Activated CD4-positive, alpha-beta memory T cell treated with anti-CD3 and anti-CD28 coated beads, Interleukin-2, amount 10 ng/mL, durations not matched to agents 7 days and 5 days (primary cell): ENCODE data around the gene ATP6V1C2. TPM values are rescaled to one million over a fixed set of nuclear protein-coding genes. Genes with fewer than 3 reads are reported as not detected.

Source experiments
- CTCF ChIA-PET: fragments of 350-600 bp; sonication (Branson Sonifier 250); formaldehyde crosslinking; loops from one replicate; lab custom pipeline; 2021; ENCODE audit warnings: antibody characterized with exemption, inconsistent platforms; lab: Charles Lee
- POLR2A ChIA-PET: fragments of 350-600 bp; sonication (Branson Sonifier 250); formaldehyde crosslinking; loops from one replicate; lab custom pipeline; 2021; ENCODE audit warnings: antibody characterized with exemption; lab: Charles Lee
- DNase-seq: peaks from one replicate; pipeline ENCODE4 v3.0.0-alpha.2; 2020
- H3K27ac Mint-ChIP-seq: one replicate; pipeline ENCODE4 v1.8.0; 2021; ENCODE audit warnings: mild to moderate bottlenecking, mixed read lengths
- H3K27me3 Mint-ChIP-seq: one replicate; pipeline ENCODE4 v1.8.0; 2021; ENCODE audit warnings: mixed read lengths
- H3K36me3 Mint-ChIP-seq: one replicate; pipeline ENCODE4 v1.8.0; 2021; ENCODE audit warnings: low read depth, mixed read lengths
- H3K4me1 Mint-ChIP-seq: one replicate; pipeline ENCODE4 v1.8.0; 2021; ENCODE audit warnings: mixed read lengths
- H3K4me3 Mint-ChIP-seq: one replicate; pipeline ENCODE4 v1.8.0; 2021; ENCODE audit warnings: mild to moderate bottlenecking, mixed read lengths
- H3K9me3 Mint-ChIP-seq: one replicate; pipeline ENCODE4 v1.8.0; 2021; ENCODE audit warnings: mixed read lengths
- total RNA-seq, 2 experiments: library from RNA; stranded (reverse); gene quantifications; one replicate each; pipeline ENCODE4 v1.2.3, GENCODE V29; 2021

The ATP6V1C2 gene
- total RNA-seq, 2 experiments from 2014 or later: not detected

DNA sequence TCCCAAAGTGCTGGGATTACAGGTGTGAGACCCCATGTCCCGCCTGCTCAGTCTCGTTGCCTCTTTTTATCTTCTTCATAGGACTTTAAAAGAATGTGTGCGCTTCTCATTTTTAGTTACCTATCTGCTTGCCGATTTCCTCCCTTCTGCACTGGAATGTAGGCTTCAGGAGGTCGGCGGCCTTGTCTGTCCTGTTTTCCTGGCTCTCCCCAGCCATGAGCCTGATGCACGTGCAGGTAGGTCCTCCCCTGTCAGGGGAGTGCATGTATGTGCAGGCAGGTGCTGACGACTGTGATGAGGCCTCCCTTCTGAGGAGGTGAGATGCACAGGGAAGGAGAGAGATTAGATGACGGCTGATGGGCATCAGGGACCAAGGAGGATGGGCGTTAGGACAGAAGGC lies 13.6 kb upstream of the ATP6V1C2 start:
- H3K27ac Mint-ChIP-seq: no peak overlapping the region
- CTCF ChIA-PET: no interaction called here
- peaks cover 8% of the 10 kb centered on the region for H3K4me1 Mint-ChIP-seq
- H3K36me3 Mint-ChIP-seq: no peaks in the 10 kb centered on the region
- H3K4me3 Mint-ChIP-seq: no peak overlapping the region
- DNase-seq: no peak
- peaks cover 35% of the 10 kb centered on the region for H3K27me3 Mint-ChIP-seq
- POLR2A ChIA-PET: no interaction called here
- no peaks in the 10 kb centered on the region for H3K9me3 Mint-ChIP-seq

DNA sequence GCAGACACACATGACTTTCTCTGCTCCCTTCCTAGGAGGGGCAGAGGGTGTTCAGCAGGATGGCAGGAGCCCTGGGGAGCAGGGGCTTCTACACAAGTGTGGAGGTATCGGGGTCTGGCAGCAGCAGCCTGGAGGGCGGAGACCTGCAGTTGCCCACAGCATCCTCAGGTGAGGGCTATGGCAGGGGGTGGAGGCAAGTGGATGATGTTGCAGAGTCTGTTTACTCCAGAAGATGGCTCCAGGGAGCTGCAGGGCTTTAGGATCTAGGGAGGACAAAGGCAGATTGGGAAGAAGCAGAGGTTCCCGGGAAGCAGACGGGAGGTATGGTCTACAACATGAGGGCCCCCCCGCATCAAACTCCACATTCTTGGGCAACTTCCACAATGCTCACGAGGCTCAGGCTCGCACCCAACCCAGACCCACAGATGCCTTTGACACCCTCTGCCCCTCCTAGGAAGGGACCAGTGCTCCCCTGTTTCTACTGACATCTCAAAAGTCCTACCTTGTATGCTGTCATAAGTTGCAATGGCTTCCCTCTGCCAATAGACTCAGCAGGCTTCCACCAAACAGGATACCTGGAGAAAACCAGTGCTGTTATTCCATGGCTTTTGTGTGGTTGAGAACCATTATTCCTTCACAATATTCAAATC lies 12.0 kb upstream of the ATP6V1C2 start:
- no peak for DNase-seq
- H3K9me3 Mint-ChIP-seq: no peaks in the 10 kb centered on the region
- ChIA-PET CTCF (no interaction called here), POLR2A (no interaction called here)
- no peak overlapping the region for H3K4me3 Mint-ChIP-seq
- no peaks in the 10 kb centered on the region for H3K36me3 Mint-ChIP-seq
- H3K27ac Mint-ChIP-seq: no peak overlapping the region
- peaks cover 39% of the 10 kb centered on the region for H3K27me3 Mint-ChIP-seq
- H3K4me1 Mint-ChIP-seq: peaks cover 8% of the 10 kb centered on the region

DNA sequence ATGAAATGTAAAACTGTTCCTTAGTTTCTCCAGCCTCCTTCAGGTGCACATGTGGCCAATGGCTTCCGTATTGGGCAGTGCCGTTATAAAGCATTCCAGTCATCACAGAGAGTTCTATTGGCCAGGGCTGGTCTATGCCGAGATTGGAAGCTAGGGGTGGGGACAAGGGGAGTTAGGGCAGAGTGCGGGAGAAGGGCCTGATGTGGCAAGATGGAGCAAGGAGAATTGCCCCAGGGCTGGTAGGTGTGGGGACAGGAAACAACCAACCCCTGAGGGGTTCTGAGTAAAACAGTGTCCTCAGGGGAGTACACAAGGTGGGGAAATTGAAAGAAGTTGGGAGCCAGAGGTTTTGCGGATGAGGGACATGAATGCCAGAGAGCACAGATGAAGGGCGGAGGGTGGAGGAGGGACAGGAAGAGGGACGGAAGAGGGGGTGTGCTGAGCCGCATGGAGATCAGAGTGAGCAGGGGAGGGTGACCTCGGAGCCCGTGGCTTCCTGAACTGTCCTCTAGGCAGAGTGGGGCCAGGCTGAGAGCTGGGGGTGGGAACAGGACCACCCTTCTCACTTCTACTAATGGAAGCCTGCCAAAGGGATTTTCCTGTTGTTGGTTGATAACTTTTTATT lies 9.1 kb upstream of the ATP6V1C2 start:
- no peak overlapping the region for H3K4me3 Mint-ChIP-seq
- H3K4me1 Mint-ChIP-seq: peaks cover 8% of the 10 kb centered on the region
- CTCF ChIA-PET: no interaction called here
- H3K9me3 Mint-ChIP-seq: no peaks in the 10 kb centered on the region
- no peak overlapping the region for H3K27ac Mint-ChIP-seq
- H3K36me3 Mint-ChIP-seq: no peaks in the 10 kb centered on the region
- POLR2A ChIA-PET: no interaction called here
- peaks cover 31% of the 10 kb centered on the region for H3K27me3 Mint-ChIP-seq
- no peak for DNase-seq

DNA sequence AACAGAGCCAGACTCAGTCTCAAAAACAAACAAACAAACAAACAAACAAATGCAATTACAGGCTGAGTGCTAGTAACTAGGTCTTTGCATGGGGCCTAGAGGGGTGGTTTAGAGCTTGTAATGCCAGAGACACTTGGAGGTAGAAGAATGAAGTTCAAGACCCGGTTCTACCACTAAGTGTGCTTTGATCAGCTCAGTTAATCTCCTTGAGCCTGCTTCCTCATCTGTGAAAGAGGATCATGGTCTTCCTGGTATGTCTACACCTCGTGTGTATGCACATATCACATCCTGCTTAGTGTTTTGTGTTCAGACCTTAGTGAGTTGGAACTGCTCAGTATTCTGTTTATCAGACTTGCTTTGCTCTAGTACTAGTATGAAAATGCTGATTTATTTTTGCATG lies 4.8 kb upstream of the ATP6V1C2 start:
- ChIA-PET CTCF (no interaction called here), POLR2A (no interaction called here)
- Mint-ChIP-seq H3K4me1 (peaks cover 5% of the 10 kb centered on the region), H3K9me3 (no peaks in the 10 kb centered on the region), H3K27ac (no peak overlapping the region), H3K4me3 (no peak overlapping the region), H3K36me3 (no peaks in the 10 kb centered on the region), H3K27me3 (peaks cover 39% of the 10 kb centered on the region)
- no peak for DNase-seq

DNA sequence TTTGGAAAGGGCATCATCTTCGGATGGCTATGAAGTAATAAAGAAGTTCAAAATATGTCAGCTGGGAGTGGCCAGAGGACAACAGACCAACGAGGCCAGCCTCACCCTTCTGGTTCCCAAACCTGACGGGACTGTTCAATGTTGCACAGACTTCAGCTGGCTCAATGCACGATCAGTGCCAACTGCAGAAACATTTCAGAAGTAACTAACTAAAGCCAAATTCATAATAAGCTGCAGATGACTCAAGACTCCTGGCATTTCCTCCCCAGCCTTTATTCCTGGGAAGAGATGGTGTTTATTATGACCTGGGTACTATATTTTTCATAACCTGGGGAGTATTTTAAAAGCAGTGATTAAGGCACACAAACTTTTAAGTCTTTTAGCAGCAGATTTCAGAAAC lies 3.8 kb upstream of the ATP6V1C2 start:
- H3K27me3 Mint-ChIP-seq: peaks cover 50% of the 10 kb centered on the region
- CTCF ChIA-PET: no interaction called here

DNA sequence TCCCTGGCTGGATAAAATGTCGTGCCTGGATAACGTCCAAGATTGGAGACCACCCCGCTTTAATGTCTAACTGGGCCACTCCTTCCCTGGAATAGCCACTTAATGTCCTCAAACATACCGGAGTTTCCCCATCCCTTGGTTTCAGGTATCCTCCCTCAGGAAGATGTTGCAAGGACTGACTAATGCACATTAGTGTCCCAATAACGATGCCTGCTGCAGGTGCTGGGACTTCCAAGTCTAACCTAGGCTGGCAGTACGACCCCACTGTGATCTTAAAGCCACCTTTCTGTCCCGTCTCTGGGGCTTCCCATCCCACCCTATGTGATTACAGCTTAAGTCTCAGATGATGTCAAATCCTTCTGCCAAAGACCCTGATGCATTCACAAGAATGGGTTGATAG lies 1.1 kb upstream of the ATP6V1C2 start:
- Mint-ChIP-seq H3K27me3 (peaks cover 58% of the 10 kb centered on the region), H3K36me3 (no peaks in the 10 kb centered on the region), H3K4me1 (peaks cover 8% of the 10 kb centered on the region), H3K9me3 (no peaks in the 10 kb centered on the region), H3K4me3 (no peak overlapping the region), H3K27ac (no peak overlapping the region)
- POLR2A ChIA-PET: no interaction called here
- CTCF ChIA-PET: no interaction called here
- no peak for DNase-seq

More for the DNA sequence above, 3.8 kb upstream of the ATP6V1C2 start:
- Mint-ChIP-seq H3K4me3 (no peak overlapping the region), H3K9me3 (no peaks in the 10 kb centered on the region), H3K36me3 (no peaks in the 10 kb centered on the region), H3K4me1 (peaks cover 7% of the 10 kb centered on the region), H3K27ac (no peak overlapping the region)
- no peak for DNase-seq
- POLR2A ChIA-PET: no interaction called here

DNA sequence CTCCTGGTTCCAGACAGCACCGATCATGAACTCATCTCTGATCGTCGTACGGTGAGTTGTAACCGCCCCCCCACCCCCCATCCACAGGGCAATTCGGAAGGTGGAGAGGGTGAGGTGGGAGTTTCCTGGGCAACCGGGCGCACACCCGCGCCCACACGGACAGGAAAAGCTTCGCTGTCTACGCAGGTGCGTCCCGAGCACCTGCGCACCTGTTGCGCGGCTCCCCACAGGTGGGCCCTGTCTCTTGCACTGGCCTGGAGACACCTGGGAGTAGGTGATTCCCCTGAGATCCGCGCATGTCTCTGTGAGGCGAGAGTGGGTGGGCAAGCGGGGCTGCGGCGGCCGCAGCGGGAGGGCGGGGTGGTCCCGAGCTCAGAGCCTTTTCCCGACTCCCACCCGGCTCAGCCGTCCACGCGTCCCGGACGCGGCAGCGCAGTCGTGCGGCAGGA lies 459 bp upstream of the ATP6V1C2 start:
- Mint-ChIP-seq H3K9me3 (no peaks in the 10 kb centered on the region), H3K4me3 (no peak overlapping the region), H3K4me1 (peaks cover 8% of the 10 kb centered on the region), H3K36me3 (no peaks in the 10 kb centered on the region), H3K27ac (no peak overlapping the region), H3K27me3 (peaks cover 58% of the 10 kb centered on the region)
- CTCF ChIA-PET: no interaction called here
- POLR2A ChIA-PET: no interaction called here
- no peak for DNase-seq

DNA sequence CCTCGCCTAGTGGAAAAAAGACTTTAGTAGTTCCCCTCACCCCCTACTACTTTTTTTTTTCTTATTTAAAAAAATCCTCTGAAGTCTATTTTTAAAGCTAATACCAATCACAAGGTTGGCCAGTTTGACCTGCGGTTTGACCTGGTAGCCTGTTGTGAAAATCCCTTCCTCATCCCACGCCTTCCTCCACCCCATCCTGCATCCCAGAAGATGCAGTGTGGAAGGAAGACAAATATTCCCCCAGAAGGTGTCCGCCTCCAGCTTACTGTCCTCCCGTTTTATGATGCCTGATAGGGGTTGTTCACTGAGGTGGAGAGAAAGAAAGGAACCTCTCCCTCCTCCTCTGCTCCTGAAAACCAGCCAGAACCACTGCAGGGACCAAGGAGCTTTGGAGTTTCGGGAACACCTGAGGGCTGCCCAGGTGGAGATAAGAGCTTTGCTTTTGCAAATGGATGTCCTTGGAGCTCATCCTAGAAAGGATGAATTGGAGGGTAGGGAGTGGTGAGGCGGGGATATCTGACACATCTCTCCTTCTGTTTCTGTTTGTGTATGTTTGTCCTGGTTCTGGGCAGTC lies 909 bp downstream of the ATP6V1C2 start:
- CTCF ChIA-PET: no interaction called here
- no peak for DNase-seq
- no peaks in the 10 kb centered on the region for H3K9me3 Mint-ChIP-seq
- no peak overlapping the region for H3K27ac Mint-ChIP-seq
- no peak overlapping the region for H3K4me3 Mint-ChIP-seq
- H3K27me3 Mint-ChIP-seq: peaks cover 53% of the 10 kb centered on the region
- POLR2A ChIA-PET: no interaction called here
- H3K36me3 Mint-ChIP-seq: no peaks in the 10 kb centered on the region
- H3K4me1 Mint-ChIP-seq: peaks cover 8% of the 10 kb centered on the region

DNA sequence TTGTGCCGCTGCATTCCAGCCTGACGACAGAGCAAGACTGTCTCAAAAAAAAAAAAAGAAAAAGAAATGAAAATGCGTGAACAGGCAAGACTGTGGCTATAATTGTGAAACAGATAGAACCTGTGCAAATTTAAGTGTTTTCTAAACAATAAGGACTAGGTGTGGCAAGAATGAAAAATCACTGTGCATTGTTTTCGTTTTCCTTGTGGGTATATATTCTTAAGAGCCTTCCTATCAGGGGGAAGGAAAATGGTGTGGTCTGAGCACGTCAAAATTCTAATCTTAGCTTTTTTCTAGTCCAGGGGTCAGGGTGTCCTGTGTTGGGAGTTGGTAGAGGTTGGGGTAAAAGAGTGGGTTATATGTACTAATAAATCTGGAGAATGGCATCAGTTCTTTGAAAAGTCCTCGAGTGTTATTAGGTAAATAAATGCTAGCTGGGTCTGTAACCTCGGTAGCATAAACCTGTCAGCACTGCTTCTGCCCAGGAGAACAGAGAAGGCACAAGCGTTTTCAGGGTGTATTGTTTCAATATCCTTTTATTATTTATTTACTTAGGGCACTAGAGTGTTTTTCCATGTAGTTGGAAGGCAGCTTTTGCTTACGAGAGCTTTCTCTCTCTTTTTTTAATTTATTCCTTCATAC lies 11.6 kb downstream of the ATP6V1C2 start:
- Mint-ChIP-seq H3K9me3 (no peaks in the 10 kb centered on the region), H3K27ac (no peak overlapping the region), H3K27me3 (peaks cover 13% of the 10 kb centered on the region), H3K4me3 (no peak overlapping the region), H3K4me1 (no peaks in the 10 kb centered on the region), H3K36me3 (no peaks in the 10 kb centered on the region)
- POLR2A ChIA-PET: no interaction called here
- no peak for DNase-seq
- CTCF ChIA-PET: interaction anchor here (0.8 kb wide), 1 partner anchor 391 kb away, joined by 3 read pairs; no protein-coding TSS in a partner anchor

DNA sequence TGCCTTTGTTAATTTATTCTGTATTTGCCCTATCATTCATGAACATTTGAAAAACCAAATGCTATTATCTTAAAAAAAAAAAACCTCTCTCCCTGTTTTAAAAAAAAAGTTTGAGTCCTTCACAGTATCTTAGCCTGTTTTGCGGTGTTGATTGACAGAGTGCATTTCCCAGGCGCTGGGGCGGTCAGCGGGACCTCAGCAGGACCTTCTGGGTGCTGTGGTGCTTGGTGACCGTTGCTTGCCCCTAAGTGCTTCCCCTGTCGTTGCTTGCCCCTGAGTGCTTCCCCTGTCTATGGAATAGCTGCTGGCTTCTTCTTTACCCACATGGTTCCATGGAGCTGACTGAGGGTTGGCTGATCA lies 12.1 kb downstream of the ATP6V1C2 start:
- H3K27me3 Mint-ChIP-seq: peaks cover 13% of the 10 kb centered on the region
- POLR2A ChIA-PET: no interaction called here
- no peak overlapping the region for H3K27ac Mint-ChIP-seq
- DNase-seq: no peak
- no peaks in the 10 kb centered on the region for H3K36me3 Mint-ChIP-seq
- H3K9me3 Mint-ChIP-seq: no peaks in the 10 kb centered on the region
- H3K4me3 Mint-ChIP-seq: no peak overlapping the region
- CTCF ChIA-PET: interaction anchor here (0.8 kb wide), 1 partner anchor 391 kb away, joined by 3 read pairs; no protein-coding TSS in a partner anchor
- H3K4me1 Mint-ChIP-seq: no peaks in the 10 kb centered on the region

DNA sequence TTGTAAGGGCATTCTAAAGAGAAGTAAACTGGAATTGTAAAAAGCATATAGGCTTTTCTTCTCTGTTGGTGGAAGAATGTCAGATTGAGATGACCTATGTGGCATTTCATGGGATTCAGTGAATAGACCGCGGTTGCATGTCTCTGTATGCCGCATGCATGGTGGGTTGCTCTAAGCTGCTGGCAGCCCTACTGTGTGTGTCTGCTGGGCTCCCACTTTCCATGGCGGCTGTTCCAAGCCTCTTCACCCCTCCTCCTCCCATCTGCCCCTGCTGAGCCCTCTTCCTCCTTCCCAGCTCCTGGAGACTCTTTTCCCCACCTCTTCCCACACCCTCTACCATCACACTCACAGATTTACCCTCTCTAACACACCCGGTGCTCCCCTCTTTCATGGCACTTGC lies 12.6 kb downstream of the ATP6V1C2 start:
- Mint-ChIP-seq H3K4me3 (no peak overlapping the region), H3K27me3 (peaks cover 13% of the 10 kb centered on the region), H3K4me1 (no peaks in the 10 kb centered on the region), H3K36me3 (no peaks in the 10 kb centered on the region), H3K9me3 (no peaks in the 10 kb centered on the region), H3K27ac (no peak overlapping the region)
- no peak for DNase-seq
- ChIA-PET POLR2A (no interaction called here), CTCF (interaction anchor here (0.8 kb wide), 1 partner anchor 391 kb away, joined by 3 read pairs; no protein-coding TSS in a partner anchor)

DNA sequence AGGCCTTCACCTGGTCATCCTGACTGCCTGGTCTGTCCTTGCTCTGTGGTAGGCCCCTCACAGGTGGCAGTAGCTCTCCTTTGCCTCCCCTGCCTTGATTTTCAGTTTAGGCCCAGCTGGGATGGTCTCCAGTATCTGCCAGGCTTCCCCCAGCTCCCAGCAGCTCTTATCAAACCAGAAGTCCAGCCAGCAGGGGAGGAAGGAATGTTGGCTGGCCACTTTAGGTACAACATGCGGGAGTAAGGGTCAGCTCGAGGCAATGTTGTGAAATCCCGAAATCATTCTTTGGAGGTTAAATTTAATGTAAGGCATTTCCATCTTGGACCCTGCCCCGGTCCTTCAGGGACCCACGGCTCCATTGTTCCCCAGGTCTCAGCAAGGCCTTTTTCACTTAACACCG lies 16.8 kb downstream of the ATP6V1C2 start:
- CTCF ChIA-PET: no interaction called here

DNA sequence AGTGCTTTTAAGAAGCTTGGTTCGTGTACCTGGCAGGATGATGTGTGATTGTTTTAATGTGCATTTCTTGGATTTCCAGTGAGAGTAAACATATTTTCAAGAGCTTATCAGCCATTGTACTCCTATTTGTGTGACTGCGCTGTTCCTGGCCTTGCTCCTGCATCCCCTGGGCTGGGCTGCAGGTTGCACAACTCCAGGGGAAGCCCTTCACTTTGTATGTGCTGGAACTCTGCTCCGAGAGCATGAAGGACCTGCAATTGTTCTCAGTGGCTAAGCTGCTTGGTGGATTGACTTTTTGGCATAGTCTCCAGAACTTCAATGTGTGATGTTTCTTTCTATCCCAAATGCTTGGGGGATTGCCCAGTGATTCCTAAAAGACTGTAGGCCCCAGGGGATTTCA lies 18.8 kb downstream of the ATP6V1C2 start:
- ChIA-PET CTCF (no interaction called here), POLR2A (no interaction called here)
- peaks cover 8% of the 10 kb centered on the region for H3K27me3 Mint-ChIP-seq
- no peaks in the 10 kb centered on the region for H3K4me1 Mint-ChIP-seq
- DNase-seq: no peak
- H3K9me3 Mint-ChIP-seq: no peaks in the 10 kb centered on the region
- H3K27ac Mint-ChIP-seq: no peak overlapping the region
- H3K36me3 Mint-ChIP-seq: no peaks in the 10 kb centered on the region
- H3K4me3 Mint-ChIP-seq: no peak overlapping the region

More for the DNA sequence above, 16.8 kb downstream of the ATP6V1C2 start:
- Mint-ChIP-seq H3K27me3 (peaks cover 17% of the 10 kb centered on the region), H3K9me3 (no peaks in the 10 kb centered on the region), H3K4me3 (no peak overlapping the region), H3K4me1 (no peaks in the 10 kb centered on the region), H3K27ac (no peak overlapping the region), H3K36me3 (no peaks in the 10 kb centered on the region)
- no peak for DNase-seq
- POLR2A ChIA-PET: no interaction called here
